ENCODE data around the gene FCAMR. TPM values are rescaled to one million over a fixed set of nuclear protein-coding genes. Genes with fewer than 3 reads are reported as not detected.

The FCAMR gene
- total and polyA plus RNA-seq, 2 of the 4 experiments (the other 2 are of a cell fraction): not detected

- Histone ChIP-seq H4K91ac (ENCODE audit: insufficient read depth, low read depth, low read length) (no peak overlapping the region), H3K18ac (ENCODE audit: low read depth, low read length) (no peak overlapping the region), H2AK5ac (ENCODE audit: low read depth, low read length) (no peak overlapping the region), H3K9me1 (ENCODE audit: insufficient read depth, low read length) (no peaks in the 10 kb centered on the region), H2BK15ac (ENCODE audit: low read depth, low read length) (no peak overlapping the region), H2BK120ac (ENCODE audit: low read depth, low read length) (no peak overlapping the region), H3K9ac (ENCODE audit: low read depth, low read length) (no peak overlapping the region), H2AFZ (replicated peaks; ENCODE audit: low read length, poor library complexity) (no peak overlapping the region), H4K20me1 (ENCODE audit: insufficient read depth, low read length) (no peaks in the 10 kb centered on the region), H3K4me3 (ENCODE audit: insufficient read depth, low read depth, low read length) (no peak overlapping the region), H3K23ac (ENCODE audit: low read depth, low read length) (no peak overlapping the region), H3K56ac (ENCODE audit: extremely low read depth, insufficient read depth, low read length) (no peak overlapping the region), H3K14ac (replicated peaks; ENCODE audit: low read depth, low read length) (no peak overlapping the region), H3K27me3 (ENCODE audit: control insufficient read depth, insufficient read depth, low read length) (peaks cover 49% of the 10 kb centered on the region), H3K4ac (ENCODE audit: low read depth, low read length) (no peak overlapping the region), H4K5ac (ENCODE audit: low read depth, low read length) (no peak overlapping the region), H2AK9ac (replicated peaks; ENCODE audit: low read depth, low read length, poor library complexity) (no peak overlapping the region), H2BK20ac (ENCODE audit: low read depth, low read length) (no peak overlapping the region), H4K8ac (ENCODE audit: low read depth in 2 of 2, low read length in 2 of 2) (no peak overlapping the region), H2BK5ac (ENCODE audit: low read depth, low read length, poor library complexity, severe bottlenecking) (no peak overlapping the region), H3K4me2 (ENCODE audit: low read depth, low read length) (no peak overlapping the region), H3K9me3 (ENCODE audit: control insufficient read depth, insufficient read depth, low read length) (peaks cover 3% of the 10 kb centered on the region), H3K36me3 (ENCODE audit: control insufficient read depth, insufficient read depth, low read length) (no peaks in the 10 kb centered on the region), H3K27ac (ENCODE audit: insufficient read depth, low read length) (no peak overlapping the region), H3K4me1 (ENCODE audit: control insufficient read depth, insufficient read depth, low read length) (no peaks in the 10 kb centered on the region), H3K79me1 (ENCODE audit: low read depth in 1 of 2, low read length in 2 of 2) (no peaks in the 10 kb centered on the region)
- ChIA-PET POLR2A (ENCODE audit: unreplicated experiment) (no interaction called here), CTCF (no interaction called here)
- no peak for DNase-seq
- ATAC-seq (ENCODE audit: low read depth): no peak
- TF ChIP-seq RFX5 (IDR thresholded peaks at IDR 0.05; ENCODE audit: low read depth, low read length) (no peak), POLR2A (IDR thresholded peaks at IDR 0.05; ENCODE audit: low read depth, low read length) (no peak), RCOR1 (IDR thresholded peaks at IDR 0.05; ENCODE audit: insufficient replicate concordance, low read length) (no peak), FOS (IDR thresholded peaks at IDR 0.05; ENCODE audit: low read depth, low read length) (no peak), RAD21 (IDR thresholded peaks at IDR 0.05; ENCODE audit: low read length) (no peak), CHD1 (IDR thresholded peaks at IDR 0.05; ENCODE audit: low read depth, low read length) (no peak), ELK1 (IDR thresholded peaks at IDR 0.05; ENCODE audit: borderline replicate concordance, low read depth, low read length) (no peak), BHLHE40 (IDR thresholded peaks at IDR 0.05; ENCODE audit: low read depth, low read length) (no peak), CTCF (conservative IDR thresholded peaks at IDR 0.05; ENCODE audit: low read depth, low read length) (no peak), MAFK (IDR thresholded peaks at IDR 0.05; ENCODE audit: low read depth, low read length) (no peak), USF2 (IDR thresholded peaks at IDR 0.05; ENCODE audit: low read depth, low read length) (no peak), CEBPB (IDR thresholded peaks at IDR 0.05; ENCODE audit: low read depth, low read length) (no peak), MAZ (IDR thresholded peaks at IDR 0.05; ENCODE audit: borderline replicate concordance, low read depth, low read length) (no peak), NFE2L2 (IDR thresholded peaks at IDR 0.05; ENCODE audit: low read depth, low read length) (no peak), MXI1 (IDR thresholded peaks at IDR 0.05; ENCODE audit: borderline replicate concordance, low read depth, low read length) (no peak), SMC3 (IDR thresholded peaks at IDR 0.05; ENCODE audit: low read depth, low read length) (no peak)
- dilution Hi-C loops (cut with HindIII; ENCODE audit: low sequenced_read_pairs, unreplicated experiment) (no loop called here), in situ Hi-C loops (cut with MboI; ENCODE audit: low sequenced_read_pairs) (no loop called here), intact Hi-C loops (cut with micrococcal nuclease) (no loop called here)
- WGBS, 2 experiments (ENCODE audit: extremely low coverage in 2 of 2, insufficient read length in 1 of 2): 80% methylated on average over 1 of the region's 5 CpGs; no CpG with 5 or more reads in 1 of the 2 experiments
- BruUV-seq (replicated peaks): no TSS peak
Measured at GRCh38 chr1:206949641-206950040, 20.6 kb downstream of the FCAMR start.

Data from IMR-90 (cell line).